Panc1 (cell line): Measurements from ENCODE around the gene ERBB2.

Experiments
- CTCF ChIP-seq: fragments of 450-650 bp; IDR thresholded peaks from 2 replicates; pipeline ENCODE4 v1.5.1; 2017; ENCODE audit warnings: mild to moderate bottlenecking
- POLR2AphosphoS5 ChIP-seq: IDR thresholded peaks from 2 replicates; pipeline ENCODE4 v1.6.1; 2012; ENCODE audit warnings: mild to moderate bottlenecking, low read depth, low read length, moderate library complexity
- REST ChIP-seq, 2 experiments: IDR thresholded peaks; 2 replicates each; pipeline ENCODE4 v1.6.1; 2011 to 2012; ENCODE audit warnings: low read depth in 2 of 2, control low read depth in 1 of 2, low read length in 1 of 2, mild to moderate bottlenecking in 1 of 2, moderate library complexity in 1 of 2; ENCODE audit not compliant: insufficient read depth in 1 of 2
- SIN3A ChIP-seq: IDR thresholded peaks from 2 replicates; pipeline ENCODE4 v1.6.1; 2012; ENCODE audit warnings: low read depth, mild to moderate bottlenecking, low read length, moderate library complexity, borderline replicate concordance; ENCODE audit not compliant: insufficient read depth
- TCF7L2 ChIP-seq: IDR thresholded peaks from 2 replicates; pipeline ENCODE4 v1.6.1; 2011; ENCODE audit warnings: mild to moderate bottlenecking, low read depth, low read length, inconsistent platforms

- TF ChIP-seq CTCF = no peak
- TF ChIP-seq POLR2AphosphoS5 = no peak
- TF ChIP-seq REST (IDR thresholded peaks at IDR 0.05; ENCODE audit: insufficient read depth in 1 of 2, low read depth in 2 of 2, low read length in 1 of 2) = no peak
- no peak for TF ChIP-seq SIN3A
- no peak for TF ChIP-seq TCF7L2
Observed at GRCh38 chr17:39772987-39773934, 73.4 kb downstream of the ERBB2 start.
